Keratinocyte (primary cell): ENCODE results near the gene STS. TPM values are rescaled to one million over a fixed set of nuclear protein-coding genes. Genes with fewer than 3 reads are reported as not detected.

Source experiments
- DNase-seq: peaks from one replicate; pipeline ENCODE4 v3.0.0-alpha.2; 2011; ENCODE audit warnings: low read depth, missing footprints, low spot score
- FAIRE-seq: peaks from 2 replicates; lab custom pipeline; 2011; peaks lifted over from hg19 to GRCh38; lab: Jason Lieb, UNC
- H2AFZ ChIP-seq: 2 replicates; pipeline ENCODE4 v1.6.0; 2012; ENCODE audit warnings: low read length, control low read depth, inconsistent platforms; ENCODE audit not compliant: control insufficient read depth
- H3K27ac ChIP-seq: 2 replicates; pipeline ENCODE4 v1.5.1; 2011; ENCODE audit warnings: low read length; ENCODE audit not compliant: control insufficient read depth, insufficient read depth
- H3K27me3 ChIP-seq: 3 replicates; pipeline ENCODE4 v1.6.0; 2011; ENCODE audit warnings: low read length; ENCODE audit not compliant: control insufficient read depth, insufficient read depth; ENCODE audit errors: extremely low read depth
- H3K36me3 ChIP-seq, 2 experiments: 2 replicates in 1 of 2; 3 replicates in 1 of 2; pipeline ENCODE4 v1.5.1; 2011; ENCODE audit warnings: low read length in 2 of 2, mild to moderate bottlenecking in 1 of 2; ENCODE audit not compliant: control insufficient read depth in 2 of 2, insufficient read depth in 2 of 2; ENCODE audit errors: extremely low read depth in 1 of 2
- H3K4me1 ChIP-seq: 3 replicates; pipeline ENCODE4 v1.5.1; 2011; ENCODE audit warnings: low read length; ENCODE audit not compliant: control insufficient read depth, insufficient read depth; ENCODE audit errors: extremely low read depth
- H3K4me2 ChIP-seq: 3 replicates; pipeline ENCODE4 v1.6.0; 2011; ENCODE audit warnings: low read depth, low read length; ENCODE audit not compliant: control insufficient read depth, insufficient read depth; ENCODE audit errors: extremely low read depth
- H3K4me3 ChIP-seq, 3 experiments: fragments of 200-600 bp in 1 of 3; sonication (generic) in 1 of 3; 2 replicates in 2 of 3; 3 replicates in 1 of 3; pipeline ENCODE4 v1.5.1; 2011 to 2016; ENCODE audit warnings: low read length in 3 of 3, mild to moderate bottlenecking in 3 of 3, control low read depth in 2 of 3, inconsistent platforms in 1 of 3, low read depth in 1 of 3, mixed read lengths in 1 of 3, mixed run types in 1 of 3, moderate library complexity in 1 of 3; ENCODE audit not compliant: control insufficient read depth in 2 of 3, insufficient read depth in 2 of 3; ENCODE audit errors: extremely low read depth in 1 of 3
- H3K79me2 ChIP-seq: 2 replicates; pipeline ENCODE4 v1.6.0; 2012; ENCODE audit warnings: low read length; ENCODE audit not compliant: control insufficient read depth, insufficient read depth
- H3K9ac ChIP-seq: 3 replicates; pipeline ENCODE4 v1.6.0; 2011; ENCODE audit warnings: low read length; ENCODE audit not compliant: control insufficient read depth, insufficient read depth; ENCODE audit errors: extremely low read depth
- H3K9me1 ChIP-seq: 3 replicates; pipeline ENCODE4 v1.6.0; 2011; ENCODE audit warnings: low read length; ENCODE audit not compliant: control insufficient read depth, insufficient read depth; ENCODE audit errors: extremely low read depth
- H3K9me3 ChIP-seq: 2 replicates; pipeline ENCODE4 v1.5.1; 2012; ENCODE audit warnings: low read depth, low read length; ENCODE audit not compliant: control insufficient read depth
- H4K20me1 ChIP-seq: 3 replicates; pipeline ENCODE4 v1.6.0; 2011; ENCODE audit warnings: low read length; ENCODE audit not compliant: control insufficient read depth, insufficient read depth; ENCODE audit errors: extremely low read depth
- CTCF ChIP-seq, 3 experiments: IDR thresholded peaks in 1 of 3; conservative IDR thresholded peaks in 1 of 3; optimal IDR thresholded peaks in 1 of 3; 2 replicates in 2 of 3; 3 replicates in 1 of 3; pipeline versions ENCODE3 to v1.5.1; 2011; ENCODE audit warnings: low read length in 3 of 3, mild to moderate bottlenecking in 3 of 3, moderate library complexity in 2 of 3, control low read depth in 1 of 3, inconsistent platforms in 1 of 3; ENCODE audit not compliant: insufficient read depth in 2 of 3; ENCODE audit errors: extremely low read depth in 1 of 3
- EZH2 ChIP-seq: IDR thresholded peaks from one replicate; pipeline ENCODE4 v1.6.1; 2012; ENCODE audit warnings: inconsistent platforms, mild to moderate bottlenecking, low read length, moderate library complexity
- dilution Hi-C: fragments of 300-500 bp; cut with MboI; formaldehyde crosslinking; loops from one replicate; pipeline ENCODE4 v1.7.0; 2020; ENCODE audit warnings: low sequenced_read_pairs; ENCODE audit not compliant: extremely low pct_ligation_motif_present
- polyA plus RNA-seq, 5 experiments: library from polyadenylated mRNA; depleted of rRNA in 3 of 5; stranded (reverse) in 3 of 5; stranded (forward) in 1 of 5; unstranded in 1 of 5; fragments of >200 nt; gene quantifications; 1 replicate in 1 of 5; 2 replicates in 3 of 5; 3 replicates in 1 of 5; pipeline versions ENCODE4 v1.2.1 to v1.2.3, GENCODE V29; 2011 to 2012; ENCODE audit warnings: missing spikeins in 2 of 5, low read depth in 1 of 5, low replicate concordance in 1 of 5

Gene STS
- polyA plus RNA-seq, 1 donor (not counting 4 experiments of a cell fraction or from before 2014, with no cell fraction given) = 2.9 TPM

DNA sequence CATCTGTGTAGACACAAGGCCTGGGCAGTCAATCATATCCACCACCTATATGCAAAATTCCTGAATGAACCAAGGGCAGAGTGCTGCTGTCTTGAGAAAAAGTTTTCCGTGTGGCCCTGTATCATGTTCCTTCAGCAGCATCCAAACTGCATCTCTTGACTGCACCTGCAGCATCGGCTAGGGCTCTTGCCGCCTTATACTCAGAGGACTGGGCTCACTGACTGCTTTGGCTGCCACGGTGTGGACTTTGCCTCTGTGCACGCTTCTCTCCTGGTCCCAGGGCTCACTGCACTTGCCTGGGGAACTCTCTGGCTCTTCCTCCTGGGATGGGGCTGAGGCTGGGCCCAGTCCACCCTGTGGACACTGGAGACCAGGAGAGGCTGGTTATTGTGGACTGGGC lies 39.5 kb upstream of the STS start:
- DNase-seq = no peak

DNA sequence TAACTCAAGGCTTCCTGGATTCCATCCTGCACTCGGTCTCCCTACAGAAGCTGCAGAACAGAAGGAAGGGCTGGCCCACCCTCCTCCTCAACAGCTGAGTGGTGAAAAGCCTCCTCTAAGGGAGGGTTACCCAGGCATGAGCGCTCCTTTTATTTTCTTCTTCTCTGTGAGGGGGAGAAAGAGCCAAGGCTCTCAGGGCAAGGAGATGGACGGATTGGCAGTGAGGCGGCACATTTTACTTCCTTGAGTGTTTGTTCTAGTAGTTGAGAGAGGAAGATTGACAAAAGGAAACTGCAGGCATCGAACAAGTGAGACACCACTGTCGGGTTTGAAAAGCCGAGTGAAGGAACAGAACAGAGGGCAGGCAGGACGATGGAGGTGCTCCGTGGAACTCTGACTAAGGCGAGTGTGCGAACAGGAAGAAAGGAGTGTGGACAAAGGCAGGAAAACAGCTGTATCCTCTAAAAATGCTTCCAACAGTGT lies 38.4 kb upstream of the STS start:
- Histone ChIP-seq H3K36me3 (peaks cover 3 to 12% of the 10 kb centered on the region in 2 experiments), H3K79me2 (peaks cover 9% of the 10 kb centered on the region), H3K4me2 (peak overlapping the region; percentile 38), H3K9ac (no peak overlapping the region), H3K4me3 (no peak overlapping the region), H3K27ac (no peak overlapping the region), H3K9me3 (no peaks in the 10 kb centered on the region), H3K4me1 (peaks cover 11% of the 10 kb centered on the region), H2AFZ (no peak overlapping the region), H4K20me1 (no peaks in the 10 kb centered on the region), H3K9me1 (no peaks in the 10 kb centered on the region), H3K27me3 (no peaks in the 10 kb centered on the region)
- TF ChIP-seq EZH2 (no peak), CTCF (optimal IDR thresholded peaks at IDR 0.05 in 1 of 3, IDR thresholded peaks at IDR 0.05 in 1 of 3, conservative IDR thresholded peaks at IDR 0.05 in 1 of 3; ENCODE audit: extremely low read depth in 1 of 3, insufficient read depth in 2 of 3, low read length in 3 of 3) (no peak)
- dilution Hi-C loops = no loop called here
- FAIRE-seq (no peak), DNase-seq (no peak)

More for the DNA sequence above, 39.5 kb upstream of the STS start:
- no peak for FAIRE-seq
- no peaks in the 10 kb centered on the region for H3K27me3 ChIP-seq
- H4K20me1 ChIP-seq = no peaks in the 10 kb centered on the region
- H3K79me2 ChIP-seq = peaks cover 6% of the 10 kb centered on the region
- no peak overlapping the region for H3K27ac ChIP-seq
- H3K4me2 ChIP-seq = no peak overlapping the region
- no peaks in the 10 kb centered on the region for H3K9me1 ChIP-seq
- dilution Hi-C loops = no loop called here
- H3K9ac ChIP-seq = no peak overlapping the region
- H3K36me3 ChIP-seq = peaks cover 3 to 10% of the 10 kb centered on the region in 2 experiments
- peaks cover 11% of the 10 kb centered on the region for H3K4me1 ChIP-seq
- TF ChIP-seq CTCF (optimal IDR thresholded peaks at IDR 0.05 in 1 of 3, IDR thresholded peaks at IDR 0.05 in 1 of 3, conservative IDR thresholded peaks at IDR 0.05 in 1 of 3; ENCODE audit: extremely low read depth in 1 of 3, insufficient read depth in 2 of 3, low read length in 3 of 3) (no peak), EZH2 (no peak)
- no peak overlapping the region for H3K4me3 ChIP-seq
- H3K9me3 ChIP-seq = no peaks in the 10 kb centered on the region
- no peak overlapping the region for H2AFZ ChIP-seq
